NCI-H2196 (cell line): Measurements from ENCODE around the gene SHB.

ENCODE experiments used
- DNase-seq: peaks from one replicate; lab custom pipeline; 2025; ENCODE audit not compliant: unreplicated experiment; lab: John Stamatoyannopoulos, UW

The SHB gene

DNA sequence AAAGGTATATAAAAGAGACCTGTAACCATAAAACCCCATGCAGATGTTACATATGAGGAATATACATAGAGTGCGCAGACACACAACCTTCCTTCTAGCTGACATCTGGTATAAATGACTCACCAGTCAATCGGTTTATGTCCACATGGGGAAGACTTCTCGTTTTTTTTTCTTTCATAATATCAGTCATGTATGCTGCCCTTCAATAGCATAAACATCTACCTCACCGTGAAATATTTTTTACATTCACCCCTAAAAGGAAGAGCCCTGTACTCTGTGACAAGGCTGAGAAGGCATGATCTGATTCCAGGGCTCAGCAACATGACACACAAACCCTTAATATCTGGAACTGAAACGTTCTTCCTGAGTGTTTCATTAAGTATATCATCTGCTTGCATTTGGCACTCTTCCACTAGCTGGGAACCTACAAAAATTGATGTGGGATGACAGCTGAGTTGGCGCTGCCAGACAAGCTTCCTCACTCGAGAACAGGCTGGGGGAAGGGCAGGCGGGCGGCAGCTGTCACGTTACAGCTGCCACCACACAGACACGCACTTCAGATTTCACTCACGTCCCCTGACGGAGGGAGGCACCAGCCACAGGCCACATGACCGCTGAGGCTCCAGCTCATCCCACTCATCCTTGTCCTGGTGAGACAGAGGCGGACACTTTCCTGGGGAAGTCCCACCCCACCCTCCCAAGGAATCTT, 74.2 kb downstream of the SHB start:
- DNase-seq: peak; percentile 83

DNA sequence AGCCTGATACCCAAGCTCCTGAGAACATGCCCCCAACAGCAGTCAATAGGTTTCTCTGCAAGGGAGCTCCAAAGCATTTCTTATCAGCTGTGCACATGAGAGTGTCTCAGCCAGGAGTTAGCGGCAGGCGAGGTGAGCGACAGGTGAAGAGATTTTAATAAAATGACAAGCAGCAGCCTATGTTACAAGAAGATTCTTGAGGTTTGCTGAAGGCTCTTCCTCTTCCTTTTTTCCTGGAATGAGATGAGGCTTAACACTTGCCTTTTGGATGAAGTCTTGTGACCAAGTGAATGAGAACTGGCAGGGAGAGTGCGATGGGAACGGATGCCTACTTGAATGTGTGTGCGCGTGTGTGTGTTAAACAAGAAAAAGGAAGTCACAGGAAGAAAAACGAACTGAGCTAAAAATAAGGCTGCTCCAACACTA, 76.1 kb downstream of the SHB start:
- DNase-seq: no peak

DNA sequence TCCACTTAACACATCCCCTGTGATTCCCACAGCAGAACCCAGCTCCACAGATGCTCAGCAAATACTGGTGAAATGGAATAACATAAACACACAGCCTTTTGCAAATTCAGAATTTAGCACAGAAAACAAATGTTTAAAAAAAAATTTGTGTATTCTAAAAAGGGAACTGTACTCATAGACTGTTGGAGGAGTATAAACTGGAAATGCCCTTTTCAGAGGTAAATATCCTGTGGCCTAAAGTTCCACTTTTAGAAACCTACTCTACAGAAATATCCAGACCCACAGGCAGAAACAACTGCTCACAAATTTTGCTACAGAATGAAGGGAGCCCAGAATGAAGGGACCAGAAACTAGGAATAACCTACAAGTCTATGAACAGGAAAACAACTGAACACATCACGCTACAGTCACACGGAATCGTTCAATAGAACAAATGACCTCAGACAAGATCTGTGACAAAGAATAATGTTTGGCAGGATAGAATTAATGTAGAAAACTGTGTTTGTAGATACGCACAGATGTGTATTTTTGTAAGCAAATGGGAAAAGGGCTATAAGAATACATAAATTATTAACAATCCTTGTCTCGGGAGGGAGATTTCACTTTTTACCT, 78.5 kb downstream of the SHB start:
- DNase-seq: no peak

DNA sequence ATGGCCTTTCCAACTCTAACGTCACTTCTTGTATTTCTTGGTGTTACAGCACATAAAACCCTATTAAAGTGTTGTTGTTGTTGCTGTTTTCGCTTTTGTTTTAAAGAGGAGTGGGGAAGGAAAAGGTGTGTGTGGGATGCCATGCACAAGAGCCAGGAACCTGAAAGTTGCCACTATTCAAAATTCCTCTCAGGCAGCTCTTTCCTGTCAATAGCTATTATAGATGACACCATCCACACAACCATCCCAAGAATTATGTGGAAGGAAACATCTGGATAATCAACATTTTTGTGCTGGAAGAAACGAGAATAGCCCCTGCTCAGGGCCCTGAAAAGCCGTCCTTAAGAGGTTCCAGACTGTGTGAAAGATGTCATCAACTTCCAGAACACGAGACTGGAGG, 79.3 kb downstream of the SHB start:
- no peak for DNase-seq

DNA sequence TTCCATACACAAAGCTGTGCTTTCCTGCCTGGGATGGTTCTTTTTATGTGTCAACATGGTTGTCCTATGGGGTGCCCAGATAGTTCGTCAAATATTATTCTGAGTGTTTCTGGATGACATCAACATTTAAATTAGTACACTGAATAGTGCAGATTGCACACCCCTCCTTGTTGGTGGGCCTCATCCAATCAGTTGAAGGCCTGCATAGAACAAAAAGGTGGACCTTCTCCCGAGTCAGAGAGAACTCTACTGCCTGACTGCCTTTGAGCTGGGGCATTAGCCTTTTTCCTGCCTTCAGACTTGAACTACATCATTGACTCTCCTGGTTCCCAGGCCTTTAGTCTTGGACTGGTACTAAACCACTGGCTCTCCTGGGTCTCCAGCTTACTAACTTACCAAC, 80.4 kb downstream of the SHB start:
- DNase-seq: no peak

DNA sequence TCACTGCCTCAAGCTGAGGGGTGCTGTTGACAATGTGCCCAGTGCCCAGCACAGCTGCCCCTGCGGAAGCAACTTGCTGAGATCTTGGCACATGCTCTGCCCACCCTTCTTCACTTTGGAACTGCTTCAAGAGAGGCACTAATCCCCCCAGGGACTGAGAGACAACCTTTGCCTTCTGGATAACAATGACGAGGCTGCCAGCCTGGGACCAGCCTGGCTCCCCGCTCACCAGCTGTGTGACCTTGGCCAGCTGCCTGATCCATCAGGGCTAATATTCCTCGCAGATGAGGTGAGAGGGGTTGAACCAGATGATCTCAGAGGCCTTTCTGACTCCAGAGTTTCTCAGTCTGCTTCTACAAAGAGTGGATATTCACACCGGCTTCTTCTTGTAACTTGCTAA, 81.0 kb downstream of the SHB start:
- peak; percentile 81 for DNase-seq

DNA sequence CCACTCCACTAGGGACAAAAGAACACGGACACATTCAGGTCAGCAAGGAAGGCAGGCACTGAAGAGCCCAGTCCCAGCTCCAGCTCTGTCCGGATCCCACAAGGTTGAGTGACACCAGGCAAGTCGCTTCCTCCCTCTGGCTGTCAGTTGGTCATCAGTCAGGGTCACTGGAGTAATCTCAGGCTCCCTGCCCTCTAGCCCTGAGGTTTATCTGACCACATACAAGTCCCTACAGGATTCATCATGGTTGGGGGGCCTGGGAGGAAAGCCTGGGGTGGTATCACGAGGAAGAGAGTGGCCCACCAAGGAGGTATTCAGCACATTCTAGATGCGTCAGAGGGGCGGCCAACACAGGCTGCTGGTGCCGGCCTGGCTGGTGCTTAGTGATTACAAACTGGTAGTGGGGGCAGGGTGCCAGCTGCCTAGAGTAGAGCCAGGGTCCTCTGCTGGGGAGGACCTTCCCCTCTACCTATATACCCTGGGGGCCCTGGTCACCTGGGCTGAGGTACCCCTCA, 81.5 kb downstream of the SHB start:
- DNase-seq: peak; percentile 71

DNA sequence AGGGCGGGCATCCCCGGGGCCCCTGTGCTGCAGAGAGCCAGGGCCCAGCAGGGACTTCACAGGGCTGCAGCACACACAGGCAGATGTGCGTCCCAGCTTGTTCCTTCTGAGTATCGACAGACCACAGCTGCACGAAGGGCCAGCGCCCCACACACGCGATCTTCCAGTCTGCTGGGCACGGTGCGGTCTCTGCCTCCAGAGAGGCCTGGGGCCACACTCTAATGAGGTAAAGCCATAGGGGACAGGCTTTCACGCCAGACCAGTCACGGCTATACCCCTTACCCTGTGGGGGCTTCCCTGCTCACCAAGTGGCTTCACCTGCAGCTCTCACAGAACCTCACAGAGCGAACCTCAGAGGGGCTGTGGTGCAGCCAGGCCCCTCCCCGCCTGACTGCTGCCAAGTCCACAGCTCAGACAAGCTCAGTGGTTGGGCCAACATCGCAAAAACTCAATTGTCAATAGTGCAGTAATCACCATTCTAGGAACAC, 82.2 kb downstream of the SHB start:
- no peak for DNase-seq

GRCh38 chr9:37986001-37986400, 83.0 kb downstream of the SHB start:
- DNase-seq: no peak

DNA sequence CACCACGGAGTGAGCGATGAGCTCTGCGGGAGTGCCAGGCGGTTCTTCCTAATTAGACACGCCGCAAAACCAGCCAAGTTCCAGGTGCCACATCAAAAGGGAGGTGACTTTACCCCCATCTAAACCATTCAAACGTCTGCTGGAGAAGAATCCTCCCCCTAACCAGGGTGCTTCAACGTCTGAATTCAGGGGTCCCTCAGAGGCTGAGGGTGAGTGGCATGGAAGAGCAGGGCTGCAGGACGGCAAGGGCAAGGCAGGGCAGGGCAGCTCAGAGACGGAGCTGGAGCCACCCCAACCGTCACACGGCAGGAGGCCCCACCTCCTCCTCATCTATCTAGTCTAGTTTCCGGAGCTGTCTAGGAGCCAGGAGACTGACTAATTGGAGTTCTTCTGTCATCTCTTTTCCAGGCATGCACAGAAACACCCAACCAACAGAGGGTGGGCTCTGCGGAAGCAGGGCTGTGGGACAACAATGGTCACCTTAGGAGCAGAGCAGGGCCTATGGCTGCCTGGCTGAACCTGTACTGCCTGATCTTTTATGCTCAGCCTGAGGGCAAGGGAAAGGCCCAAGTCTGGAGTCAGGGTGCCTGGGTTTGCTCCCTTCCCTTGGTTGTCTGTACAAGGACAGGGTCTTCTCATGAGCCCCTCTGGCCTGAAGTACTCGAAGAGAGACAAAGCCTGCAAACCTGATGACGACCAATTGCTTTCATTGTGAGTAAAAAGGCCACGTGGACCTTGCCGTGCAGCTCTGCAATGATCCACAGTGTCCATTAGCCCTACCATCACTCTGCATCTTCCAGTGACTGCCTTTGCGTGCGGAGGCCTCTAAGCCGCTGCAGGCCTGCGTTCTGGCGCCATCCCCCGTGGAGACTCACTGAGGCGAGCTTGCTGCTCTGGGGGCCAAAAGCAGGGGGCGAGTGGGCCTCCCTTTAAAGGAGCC, 84.1 kb downstream of the SHB start:
- DNase-seq: peak; percentile 77

DNA sequence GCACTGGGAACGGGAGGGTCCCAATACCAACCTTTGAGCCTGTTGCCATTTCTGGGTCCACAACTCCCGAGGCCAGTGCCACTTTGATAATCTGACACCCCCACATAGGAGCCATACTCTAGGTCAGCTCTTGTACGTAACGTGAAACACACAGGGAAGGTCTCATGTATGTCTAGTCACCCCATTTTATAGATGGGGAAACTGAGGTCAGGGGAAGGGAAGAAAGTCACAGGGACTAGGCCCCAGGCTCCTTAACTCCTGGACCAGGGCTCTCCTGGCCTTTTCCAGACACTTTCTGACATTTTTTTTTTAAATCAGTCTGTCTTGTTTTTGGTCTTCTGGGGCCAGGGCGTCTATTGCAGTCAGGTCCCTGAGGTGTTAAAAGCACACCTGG, 84.8 kb downstream of the SHB start:
- DNase-seq: no peak

DNA sequence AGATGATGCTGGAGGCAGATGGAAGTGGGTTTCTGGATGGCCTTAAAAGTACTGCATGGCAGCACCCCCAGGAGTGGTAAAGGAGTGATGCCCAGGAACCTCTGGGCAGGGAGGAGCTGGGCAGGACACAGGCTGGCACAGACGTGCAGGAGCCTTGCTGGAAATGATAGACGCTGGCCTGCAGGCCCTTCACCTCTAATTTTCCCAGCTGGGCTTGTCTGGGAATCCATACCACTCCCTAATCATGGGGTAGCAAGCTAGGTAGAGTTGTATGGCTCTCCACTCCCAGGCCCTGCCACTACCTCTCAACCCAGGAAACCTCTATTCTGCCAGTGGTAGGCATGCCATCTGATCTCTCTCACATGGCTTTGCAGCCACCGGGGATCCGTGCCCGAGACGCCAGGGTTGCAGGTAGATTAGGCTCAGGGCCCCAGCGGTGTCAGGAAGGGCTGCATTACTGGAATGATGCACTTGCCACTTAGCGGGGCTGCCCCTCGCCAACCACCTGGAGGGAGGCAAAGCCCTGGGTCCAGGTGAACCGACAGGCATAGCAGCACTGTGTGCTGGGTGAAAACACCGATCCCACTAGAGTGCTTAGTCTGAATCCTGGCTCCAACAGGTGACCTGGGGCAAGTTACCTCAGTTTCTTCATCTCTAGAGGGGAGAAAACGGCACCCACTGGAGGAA, 85.5 kb downstream of the SHB start:
- no peak for DNase-seq

- DNase-seq: no peak
These were observed 89.2 kb downstream of the SHB start for GRCh38 chr9:37979844-37980243.

- DNase-seq: no peak
These were observed 90.0 kb downstream of the SHB start for GRCh38 chr9:37978983-37979382.

GRCh38 chr9:37978481-37978864, 90.6 kb downstream of the SHB start:
- no peak for DNase-seq

DNA sequence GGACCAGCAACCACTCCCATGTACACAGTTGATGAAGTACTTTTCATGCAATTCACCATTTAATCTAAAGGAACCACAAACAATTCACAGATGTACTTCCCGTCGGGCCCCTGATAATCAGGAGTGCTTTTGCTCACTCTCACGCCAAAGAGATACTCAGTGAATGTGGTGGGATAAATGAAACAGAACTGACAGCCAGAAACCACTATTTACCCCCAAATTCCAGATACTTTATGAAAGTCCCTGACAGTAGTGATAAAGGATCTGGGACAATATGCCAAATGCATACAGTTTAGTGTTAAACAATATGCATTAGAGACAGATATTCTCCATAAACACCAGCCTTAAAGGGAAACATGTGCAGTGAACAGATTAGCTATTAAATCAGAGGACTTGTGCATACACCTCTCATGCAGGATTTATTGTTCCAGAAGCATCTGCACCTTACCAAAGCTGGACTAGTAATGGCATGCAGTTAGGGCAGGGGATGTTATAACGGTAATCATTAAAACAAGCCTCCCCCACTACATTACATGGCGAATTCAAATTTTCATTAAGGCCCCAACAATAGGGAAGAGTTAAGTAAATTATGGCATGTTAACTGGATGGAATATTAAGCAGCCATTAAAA, 91.1 kb downstream of the SHB start:
- no peak for DNase-seq

- DNase-seq: peak; percentile 88
These were observed 92.1 kb downstream of the SHB start for GRCh38 chr9:37976714-37977477.

DNA sequence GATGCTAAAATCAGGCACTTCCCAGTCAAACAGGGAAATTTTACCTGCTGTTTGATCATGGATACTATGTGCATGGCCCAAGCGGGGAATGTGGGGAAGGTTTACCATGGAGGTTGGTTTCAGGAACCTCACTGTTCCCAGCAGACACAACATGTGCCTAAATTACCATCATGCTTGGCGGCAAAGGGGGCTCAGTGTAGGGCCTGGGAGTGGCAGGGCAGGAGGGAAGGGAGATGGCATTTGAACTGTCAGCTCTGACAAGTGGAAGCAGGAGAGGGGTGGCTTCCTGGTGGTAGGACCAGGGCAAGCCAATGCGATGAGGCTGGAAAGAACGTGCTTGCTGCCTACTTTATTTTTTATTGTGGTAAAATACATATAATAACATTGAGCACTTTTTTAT, 93.4 kb downstream of the SHB start:
- no peak for DNase-seq

DNA sequence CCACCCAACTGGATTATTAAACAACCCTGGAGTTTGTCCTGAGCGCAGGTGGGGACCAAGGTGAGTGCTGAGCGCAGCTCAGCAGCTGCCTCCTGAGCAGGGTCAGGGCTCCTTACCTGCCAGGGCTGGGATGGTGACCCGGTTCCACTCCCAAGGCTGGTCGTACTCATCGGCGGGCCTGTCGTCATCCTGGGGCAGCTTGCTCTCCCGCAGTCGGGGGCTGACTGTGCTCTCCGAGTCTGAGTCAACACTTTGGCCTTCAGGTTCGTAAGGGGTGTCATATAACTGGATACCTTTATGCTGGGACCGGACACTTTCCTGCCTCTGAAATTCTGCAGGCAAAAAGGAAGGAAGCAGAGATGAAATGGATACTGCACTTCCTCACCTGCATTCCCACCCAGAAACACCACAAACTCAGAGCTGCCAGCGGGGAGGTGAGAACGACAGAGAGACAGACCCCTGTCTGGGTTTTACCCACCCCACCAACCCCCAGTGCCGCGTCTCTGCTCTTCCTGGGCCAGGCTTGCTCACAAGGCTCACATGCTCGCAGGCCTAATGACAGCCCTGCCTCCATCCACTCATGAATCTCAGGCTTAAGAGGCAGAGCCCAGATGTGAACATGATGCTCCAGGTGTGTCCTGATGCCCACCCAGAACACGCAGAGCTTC, 94.4 kb downstream of the SHB start:
- no peak for DNase-seq
